Activated gamma-delta T cell (primary cell): ENCODE data around the gene MTERF4.

Experiments used
- DNase-seq: peaks from one replicate; lab custom pipeline; 2025; lab: John Stamatoyannopoulos, UW

MTERF4 gene

GRCh38 chr2:241070361-241070760 is 31.7 kb downstream of the MTERF4 start:
- DNase-seq, result no peak

- DNase-seq, result no peak
Observed at GRCh38 chr2:241069821-241070281, 32.2 kb downstream of the MTERF4 start.

GRCh38 chr2:241068942-241069810 is 32.9 kb downstream of the MTERF4 start:
- DNase-seq, result no peak

GRCh38 chr2:241068136-241068941 is 33.7 kb downstream of the MTERF4 start:
- DNase-seq, result no peak

- no peak for DNase-seq
Observed at GRCh38 chr2:241067501-241068135, 34.5 kb downstream of the MTERF4 start.

- no peak for DNase-seq
Observed at GRCh38 chr2:241066893-241067341, 35.2 kb downstream of the MTERF4 start.

- no peak for DNase-seq
Observed at GRCh38 chr2:241066171-241066892, 35.8 kb downstream of the MTERF4 start.

- no peak for DNase-seq
Observed at GRCh38 chr2:241065355-241065803, 36.7 kb downstream of the MTERF4 start.

- no peak for DNase-seq
Observed at GRCh38 chr2:241064802-241065354, 37.2 kb downstream of the MTERF4 start.

- no peak for DNase-seq
Observed at GRCh38 chr2:241064008-241064801, 37.9 kb downstream of the MTERF4 start.

- no peak for DNase-seq
Observed at GRCh38 chr2:241063587-241063986, 38.5 kb downstream of the MTERF4 start.

- no peak for DNase-seq
Observed at GRCh38 chr2:241063093-241063551, 39.0 kb downstream of the MTERF4 start.

- no peak for DNase-seq
Observed at GRCh38 chr2:241062389-241063092, 39.5 kb downstream of the MTERF4 start.

- DNase-seq, result no peak
Observed at GRCh38 chr2:241061275-241061674, 40.8 kb downstream of the MTERF4 start.

- no peak for DNase-seq
Observed at GRCh38 chr2:241053576-241054251, 48.4 kb downstream of the MTERF4 start.

GRCh38 chr2:241052677-241053360 is 49.3 kb downstream of the MTERF4 start:
- DNase-seq, result no peak

GRCh38 chr2:241051578-241052487 is 50.3 kb downstream of the MTERF4 start:
- DNase-seq, result no peak
